ENCODE results near the gene EVI5.

The EVI5 gene

GRCh38 chr1:92478393-92478792 is 306.5 kb downstream of the EVI5 start:
- TF ChIP-seq CTCF (conservative IDR thresholded peaks at IDR 0.05): no peak
- no peak overlapping the region for H3K27ac ChIP-seq

GRCh38 chr1:92476071-92476631 is 308.8 kb downstream of the EVI5 start:
- TF ChIP-seq CTCF (conservative IDR thresholded peaks at IDR 0.05): no peak
- H3K27ac ChIP-seq: no peak overlapping the region

GRCh38 chr1:92475029-92475428 is 309.9 kb downstream of the EVI5 start:
- no peak for TF ChIP-seq CTCF (conservative IDR thresholded peaks at IDR 0.05)
- H3K27ac ChIP-seq: no peak overlapping the region

GRCh38 chr1:92473781-92474495 is 311.0 kb downstream of the EVI5 start:
- no peak overlapping the region for H3K27ac ChIP-seq
- TF ChIP-seq CTCF (conservative IDR thresholded peaks at IDR 0.05): no peak

- no peak for TF ChIP-seq CTCF (conservative IDR thresholded peaks at IDR 0.05)
- no peak overlapping the region for H3K27ac ChIP-seq
Observed at GRCh38 chr1:92470216-92470615, 314.7 kb downstream of the EVI5 start.

GRCh38 chr1:92466683-92467352 is 318.1 kb downstream of the EVI5 start:
- H3K27ac ChIP-seq: no peak overlapping the region
- TF ChIP-seq CTCF (conservative IDR thresholded peaks at IDR 0.05): no peak

GRCh38 chr1:92465256-92465647 is 319.7 kb downstream of the EVI5 start:
- TF ChIP-seq CTCF (conservative IDR thresholded peaks at IDR 0.05): no peak

More at GRCh38 chr1:92465256-92465647, 319.7 kb downstream of the EVI5 start:
- H3K27ac ChIP-seq: no peak overlapping the region
